ENCODE results near the gene SDK2.
"Not testable (repeated sequence)": the region's sequence is repeated elsewhere in the genome, so short reads cannot be mapped to it uniquely, and the experiment has no call there.

The SDK2 gene

GRCh38 chr17:73334771-73335513, 309.3 kb downstream of the SDK2 start:
- DNase-seq = no peak

- peak; percentile 53 for DNase-seq
Measured at GRCh38 chr17:73333445-73333844, 310.8 kb downstream of the SDK2 start.

GRCh38 chr17:73331060-73331459, 313.2 kb downstream of the SDK2 start:
- no peak for DNase-seq

GRCh38 chr17:73327676-73328075, 316.6 kb downstream of the SDK2 start:
- no peak for DNase-seq

GRCh38 chr17:73325527-73325842, 318.8 kb downstream of the SDK2 start:
- peak; percentile 80 for DNase-seq

GRCh38 chr17:73324711-73325526, 319.3 kb downstream of the SDK2 start:
- DNase-seq = no peak

GRCh38 chr17:73324160-73324475, 320.1 kb downstream of the SDK2 start:
- peak; percentile 46 for DNase-seq

- peak; percentile 51 for DNase-seq
Measured at GRCh38 chr17:73323409-73324159, 320.7 kb downstream of the SDK2 start.

GRCh38 chr17:73320601-73321264, 323.5 kb downstream of the SDK2 start:
- peak; percentile 40 for DNase-seq

- no peak for DNase-seq
Measured at GRCh38 chr17:73319766-73320165, 324.5 kb downstream of the SDK2 start.

- no peak for DNase-seq
Measured at GRCh38 chr17:73318836-73319235, 325.4 kb downstream of the SDK2 start.

- DNase-seq = no peak
Measured at GRCh38 chr17:73318427-73318813, 325.8 kb downstream of the SDK2 start.

- DNase-seq = peak; percentile 27
Measured at GRCh38 chr17:73317513-73318426, 326.5 kb downstream of the SDK2 start.

GRCh38 chr17:73316919-73317505, 327.2 kb downstream of the SDK2 start:
- no peak for DNase-seq

- DNase-seq = no peak
Measured at GRCh38 chr17:73315471-73315870, 328.8 kb downstream of the SDK2 start.

- DNase-seq = no peak
Measured at GRCh38 chr17:73313526-73314127, 330.6 kb downstream of the SDK2 start.

GRCh38 chr17:73312887-73313286, 331.4 kb downstream of the SDK2 start:
- not testable (repeated sequence) for DNase-seq

- peak; percentile 94 for DNase-seq
Measured at GRCh38 chr17:73311781-73312641, 332.2 kb downstream of the SDK2 start, which contains the start of gene CDC42EP4. CDC42EP4 (minus strand) TSS chr17:73312001; CDS start chr17:73286500, 25,501 bp downstream.

- no peak for DNase-seq
Measured at GRCh38 chr17:73311428-73311780, 332.8 kb downstream of the SDK2 start.
